ENCODE measurements around the gene BORCS5.
A peak's percentile ranks its signal among the peaks of the same experiment; 100 is the strongest.

BORCS5 gene

DNA sequence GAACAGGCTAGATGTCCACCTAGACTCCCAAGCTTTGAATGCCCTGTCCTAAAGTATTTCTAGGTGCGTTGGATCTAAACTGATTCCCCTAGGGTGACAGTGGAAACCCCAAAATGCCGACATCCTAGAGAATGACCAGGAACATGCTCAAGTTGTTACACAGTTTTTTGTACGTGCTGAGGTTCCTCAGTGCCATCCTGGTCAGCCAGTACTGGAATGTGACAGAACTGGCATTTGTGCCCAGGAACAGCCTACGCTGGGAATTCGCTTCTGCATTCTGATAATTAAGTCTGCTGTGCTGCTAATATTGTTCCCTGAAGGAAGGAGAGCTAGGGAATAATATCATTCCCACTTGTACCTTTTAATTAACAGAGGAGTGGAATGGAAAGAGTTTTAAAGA lies 40.3 kb downstream of the BORCS5 start:
- ChIA-PET POLR2A (interaction anchor here (0.6 kb wide), 1 partner anchor 249 kb away, joined by 5 read pairs; no protein-coding TSS in a partner anchor), CTCF (interaction anchor here (1.4 to 2.9 kb wide), 3 partner anchors 12 to 167 kb away, joined by 4 to 12 read pairs (median 9); partner anchors contain the start of gene DUSP16)
- H3K4me3 ChIP-seq (ENCODE audit: low read depth, low read length) = no peak overlapping the region
- DNase-seq (ENCODE audit: low read depth, low spot score) = no peak
- TF ChIP-seq, protein P1, sequence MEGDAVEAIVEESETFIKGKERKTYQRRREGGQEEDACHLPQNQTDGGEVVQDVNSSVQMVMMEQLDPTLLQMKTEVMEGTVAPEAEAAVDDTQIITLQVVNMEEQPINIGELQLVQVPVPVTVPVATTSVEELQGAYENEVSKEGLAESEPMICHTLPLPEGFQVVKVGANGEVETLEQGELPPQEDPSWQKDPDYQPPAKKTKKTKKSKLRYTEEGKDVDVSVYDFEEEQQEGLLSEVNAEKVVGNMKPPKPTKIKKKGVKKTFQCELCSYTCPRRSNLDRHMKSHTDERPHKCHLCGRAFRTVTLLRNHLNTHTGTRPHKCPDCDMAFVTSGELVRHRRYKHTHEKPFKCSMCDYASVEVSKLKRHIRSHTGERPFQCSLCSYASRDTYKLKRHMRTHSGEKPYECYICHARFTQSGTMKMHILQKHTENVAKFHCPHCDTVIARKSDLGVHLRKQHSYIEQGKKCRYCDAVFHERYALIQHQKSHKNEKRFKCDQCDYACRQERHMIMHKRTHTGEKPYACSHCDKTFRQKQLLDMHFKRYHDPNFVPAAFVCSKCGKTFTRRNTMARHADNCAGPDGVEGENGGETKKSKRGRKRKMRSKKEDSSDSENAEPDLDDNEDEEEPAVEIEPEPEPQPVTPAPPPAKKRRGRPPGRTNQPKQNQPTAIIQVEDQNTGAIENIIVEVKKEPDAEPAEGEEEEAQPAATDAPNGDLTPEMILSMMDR (IDR thresholded peaks at IDR 0.05; ENCODE audit: insufficient read depth, low read length, missing control alignments) = no peak

DNA sequence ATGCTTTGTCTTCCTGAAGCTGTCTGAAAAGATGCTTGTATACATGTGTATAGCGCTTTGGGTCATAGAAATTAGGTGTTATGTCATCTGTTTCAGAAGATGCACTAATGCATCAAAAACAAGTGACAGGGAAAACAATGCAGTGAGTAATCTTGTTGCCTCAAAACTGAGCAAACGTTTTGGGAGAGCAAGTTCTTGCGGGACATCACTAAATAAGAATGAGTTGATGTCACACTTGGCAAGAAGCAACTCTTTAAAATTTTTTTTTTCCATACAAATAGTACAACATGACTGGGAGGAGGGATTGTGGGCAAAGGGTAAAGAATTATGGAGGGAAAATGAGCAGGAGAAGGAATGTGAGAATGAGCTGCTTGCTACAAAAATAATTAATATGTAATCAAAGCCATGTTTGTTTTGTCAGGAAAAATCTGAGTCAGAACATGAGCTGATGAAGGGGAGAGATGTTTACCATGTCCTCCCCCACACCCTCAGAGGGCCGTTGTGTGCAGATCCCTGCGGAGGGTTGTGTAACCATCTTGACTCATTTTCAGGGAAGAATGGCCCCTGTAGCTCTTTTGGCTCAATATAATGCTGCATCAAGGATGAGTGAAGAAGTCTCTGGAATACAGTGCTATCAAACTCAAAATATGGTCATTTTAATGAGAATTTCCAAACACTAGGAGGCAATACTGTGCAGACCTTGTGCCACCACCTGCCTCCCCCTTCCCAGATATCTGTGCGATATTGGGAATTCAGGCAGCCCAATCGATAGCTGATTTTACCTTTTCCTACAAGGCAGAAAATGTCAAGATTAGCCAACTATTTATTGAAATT lies 41.4 kb downstream of the BORCS5 start:
- TF ChIP-seq, protein P1 (IDR thresholded peaks at IDR 0.05; ENCODE audit: insufficient read depth, low read length, missing control alignments) = no peak
- H3K4me3 ChIP-seq (ENCODE audit: low read depth, low read length) = no peak overlapping the region
- POLR2A ChIA-PET = interaction anchor here (0.6 kb wide), 1 partner anchor 248 kb away, joined by 5 read pairs; no protein-coding TSS in a partner anchor

DNA sequence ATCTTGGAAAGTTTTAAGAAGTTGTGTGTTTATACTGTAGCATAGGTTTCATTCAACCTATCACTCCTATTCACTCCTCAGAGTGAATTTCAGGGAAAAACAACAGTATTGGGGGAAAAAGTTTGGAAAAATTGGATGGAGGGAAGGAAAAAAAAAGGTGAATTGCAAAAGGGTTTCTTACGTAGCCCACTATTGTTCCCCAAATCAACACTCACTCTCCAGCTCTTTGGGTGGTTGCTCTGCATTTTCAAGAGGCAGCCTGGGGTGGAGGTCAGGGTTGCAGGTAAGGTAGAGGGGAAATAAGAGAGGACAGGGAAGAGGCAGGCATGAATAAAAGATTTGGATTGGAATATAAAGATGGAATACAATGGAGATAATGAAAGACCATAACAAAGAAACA lies 42.3 kb downstream of the BORCS5 start:
- CTCF ChIA-PET = interaction anchor here (1.4 to 2.9 kb wide), 2 partner anchors 19 to 165 kb away, joined by 3 to 12 read pairs; partner anchors contain the start of gene DUSP16
- TF ChIP-seq, protein P1 (IDR thresholded peaks at IDR 0.05; ENCODE audit: insufficient read depth, low read length, missing control alignments) = no peak
- H3K4me3 ChIP-seq (ENCODE audit: low read depth, low read length) = no peak overlapping the region
- POLR2A ChIA-PET = no interaction called here
- no peak for DNase-seq (ENCODE audit: low read depth, low spot score)

More for the DNA sequence above, 41.4 kb downstream of the BORCS5 start:
- DNase-seq (ENCODE audit: low read depth, low spot score) = peak; percentile 84
- CTCF ChIA-PET = interaction anchor here (0.9 to 2.9 kb wide), 5 partner anchors 13 to 165 kb away, joined by 3 to 12 read pairs (median 4); partner anchors contain the start of gene DUSP16

DNA sequence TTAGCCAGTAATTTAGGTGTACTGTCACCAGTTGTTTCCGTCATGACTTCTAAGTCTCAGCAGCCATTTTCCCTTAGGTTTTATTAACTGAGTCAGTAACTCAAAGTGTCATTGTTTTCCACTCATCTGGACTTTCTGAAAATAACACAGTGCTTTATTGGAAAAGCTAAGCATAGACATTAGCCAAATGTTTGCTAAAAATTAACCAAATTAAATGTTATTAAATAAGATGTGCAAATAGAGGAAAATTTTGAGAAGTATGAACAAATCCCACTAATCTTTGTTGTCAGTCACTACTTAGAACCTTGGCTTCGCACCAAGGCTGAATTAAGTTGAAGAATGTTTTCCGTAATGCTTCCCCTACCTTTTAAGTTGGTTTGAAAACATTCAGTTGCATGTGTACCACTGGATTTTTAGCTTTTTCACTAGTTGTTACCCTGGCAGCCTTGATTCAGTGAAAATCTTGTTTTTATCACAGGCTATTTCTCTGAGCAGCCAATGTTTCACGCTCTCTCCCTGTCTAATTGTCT lies 43.0 kb downstream of the BORCS5 start:
- ChIA-PET CTCF (interaction anchor here (1.3 to 2.9 kb wide), 2 partner anchors 20 to 164 kb away, joined by 3 to 12 read pairs; partner anchors contain the start of gene DUSP16), POLR2A (no interaction called here)
- no peak for DNase-seq (ENCODE audit: low read depth, low spot score)
- no peak overlapping the region for H3K4me3 ChIP-seq (ENCODE audit: low read depth, low read length)
- TF ChIP-seq, protein P1 (IDR thresholded peaks at IDR 0.05; ENCODE audit: insufficient read depth, low read length, missing control alignments) = no peak

DNA sequence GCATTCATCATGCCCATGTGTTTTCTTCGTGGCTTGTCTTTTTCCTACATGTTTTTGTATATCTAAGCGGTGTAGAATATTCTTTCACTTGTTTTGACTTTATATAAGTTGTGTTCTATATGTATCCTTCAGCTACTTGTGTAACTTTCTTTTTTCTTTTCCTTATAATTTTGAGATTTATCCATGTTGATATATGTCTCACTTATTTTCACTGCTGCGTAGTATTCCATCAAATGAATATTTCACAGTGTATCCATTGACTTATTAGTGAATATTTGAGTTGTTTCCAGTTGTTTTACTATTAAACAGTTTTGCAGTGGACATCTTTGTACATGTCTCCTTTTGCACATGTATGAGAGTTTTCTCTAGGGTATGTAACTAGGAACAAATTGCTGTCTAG lies 43.9 kb downstream of the BORCS5 start:
- no peak for DNase-seq (ENCODE audit: low read depth, low spot score)
- CTCF ChIA-PET = interaction anchor here (0.8 to 1.6 kb wide), 3 partner anchors 21 to 163 kb away, joined by 3 to 4 read pairs (median 3); no protein-coding TSS in a partner anchor
- H3K4me3 ChIP-seq (ENCODE audit: low read depth, low read length) = no peak overlapping the region
- TF ChIP-seq, protein P1 (IDR thresholded peaks at IDR 0.05; ENCODE audit: insufficient read depth, low read length, missing control alignments) = no peak
- POLR2A ChIA-PET = no interaction called here
